IMR-90 (cell line): ENCODE measurements around the gene B9D1. TPM values are rescaled to one million over a fixed set of nuclear protein-coding genes. Genes with fewer than 3 reads are reported as not detected.

ENCODE experiments used
- ATAC-seq: fragments of 200-7000 bp; cut with Tn5 transposase; 2 replicates; pipeline ENCODE4 v1.9.1; 2020; ENCODE audit warnings: low read depth, mild to moderate bottlenecking, moderate library complexity
- BruUV-seq: library from RNA; stranded (reverse); fragments of 400-500 nt; replicated peaks from 2 replicates; lab custom pipeline; 2021; lab: Mats Ljungman, UMichigan
- CTCF ChIA-PET: fragments of 300-600 bp; formaldehyde crosslinking; extraction: SDS; loops from one replicate; lab custom pipeline; 2021; ENCODE audit warnings: antibody characterized with exemption; lab: Yijun Ruan, JAX
- POLR2A ChIA-PET: fragments of 300-600 bp; sonication (Branson Sonifier 250); formaldehyde crosslinking; loops from one replicate; lab custom pipeline; 2022; ENCODE audit warnings: antibody characterized with exemption; ENCODE audit not compliant: unreplicated experiment; lab: Charles Lee
- DNase-seq: peaks from one replicate; pipeline ENCODE4 v3.0.0; 2013
- H2AFZ ChIP-seq: replicated peaks from 2 replicates; pipeline ENCODE3; 2013; ENCODE audit warnings: low read length, mild to moderate bottlenecking; ENCODE audit not compliant: poor library complexity
- H2AK5ac ChIP-seq: 2 replicates; pipeline ENCODE4 v1.6.1; 2013; ENCODE audit warnings: low read depth, low read length, inconsistent platforms
- H2AK9ac ChIP-seq: replicated peaks from 2 replicates; pipeline ENCODE3; 2013; ENCODE audit warnings: mild to moderate bottlenecking, low read depth, low read length, moderate library complexity; ENCODE audit not compliant: poor library complexity
- H2BK120ac ChIP-seq: 2 replicates; pipeline ENCODE4 v1.6.1; 2013; ENCODE audit warnings: low read depth, low read length, inconsistent platforms
- H2BK15ac ChIP-seq: 3 replicates; pipeline ENCODE4 v1.6.1; 2013; ENCODE audit warnings: low read depth, low read length, inconsistent platforms
- H2BK20ac ChIP-seq: 2 replicates; pipeline ENCODE4 v1.6.1; 2013; ENCODE audit warnings: low read depth, mild to moderate bottlenecking, inconsistent platforms, low read length, moderate library complexity
- H2BK5ac ChIP-seq: 2 replicates; pipeline ENCODE4 v1.6.1; 2013; ENCODE audit warnings: mild to moderate bottlenecking, low read depth, low read length, inconsistent platforms; ENCODE audit not compliant: poor library complexity, severe bottlenecking
- H3K14ac ChIP-seq: replicated peaks from 2 replicates; pipeline ENCODE4 v1.6.1; 2013; ENCODE audit warnings: low read depth, low read length, inconsistent platforms
- H3K18ac ChIP-seq: 2 replicates; pipeline ENCODE4 v1.6.1; 2013; ENCODE audit warnings: low read depth, low read length, control low read depth
- H3K23ac ChIP-seq: 2 replicates; pipeline ENCODE4 v1.6.1; 2013; ENCODE audit warnings: low read depth, low read length, inconsistent platforms
- H3K27ac ChIP-seq: 2 replicates; pipeline ENCODE4 v1.5.1; 2013; ENCODE audit warnings: mild to moderate bottlenecking, control low read depth, low read length; ENCODE audit not compliant: insufficient read depth
- H3K27me3 ChIP-seq: 2 replicates; pipeline ENCODE4 v1.6.1; 2013; ENCODE audit warnings: low read length; ENCODE audit not compliant: control insufficient read depth, insufficient read depth
- H3K36me3 ChIP-seq: 2 replicates; pipeline ENCODE4 v1.6.1; 2013; ENCODE audit warnings: low read length, mixed read lengths; ENCODE audit not compliant: control insufficient read depth, insufficient read depth
- H3K4ac ChIP-seq: 2 replicates; pipeline ENCODE4 v1.6.1; 2013; ENCODE audit warnings: low read depth, low read length, inconsistent platforms
- H3K4me1 ChIP-seq: 2 replicates; pipeline ENCODE4 v1.6.1; 2013; ENCODE audit warnings: low read length, mixed read lengths; ENCODE audit not compliant: control insufficient read depth, insufficient read depth
- H3K4me2 ChIP-seq: 2 replicates; pipeline ENCODE4 v1.6.1; 2013; ENCODE audit warnings: low read depth, mild to moderate bottlenecking, control low read depth, low read length, moderate library complexity
- H3K4me3 ChIP-seq: 2 replicates; pipeline ENCODE4 v1.5.1; 2013; ENCODE audit warnings: low read depth, mild to moderate bottlenecking, control low read depth, low read length, moderate library complexity; ENCODE audit not compliant: insufficient read depth
- H3K56ac ChIP-seq: 2 replicates; pipeline ENCODE4 v1.6.1; 2013; ENCODE audit warnings: low read length, inconsistent platforms; ENCODE audit not compliant: insufficient read depth; ENCODE audit errors: extremely low read depth
- H3K79me1 ChIP-seq, 2 experiments: 2 replicates each; pipeline ENCODE4 v1.6.1; 2013; ENCODE audit warnings: low read length in 2 of 2, inconsistent platforms in 1 of 2, low read depth in 1 of 2
- H3K9ac ChIP-seq: 2 replicates; pipeline ENCODE4 v1.6.1; 2013; ENCODE audit warnings: low read depth, low read length, control low read depth
- H3K9me1 ChIP-seq: 2 replicates; pipeline ENCODE4 v1.6.1; 2013; ENCODE audit warnings: low read length, inconsistent platforms; ENCODE audit not compliant: insufficient read depth
- H3K9me3 ChIP-seq: 2 replicates; pipeline ENCODE4 v1.6.1; 2013; ENCODE audit warnings: low read length; ENCODE audit not compliant: control insufficient read depth, insufficient read depth
- H4K20me1 ChIP-seq: 2 replicates; pipeline ENCODE4 v1.6.1; 2013; ENCODE audit warnings: low read length, inconsistent platforms; ENCODE audit not compliant: insufficient read depth
- H4K5ac ChIP-seq: 2 replicates; pipeline ENCODE4 v1.6.1; 2013; ENCODE audit warnings: mild to moderate bottlenecking, low read depth, low read length, control low read depth
- H4K8ac ChIP-seq, 2 experiments: 2 replicates each; pipeline ENCODE4 v1.6.1; 2013; ENCODE audit warnings: low read depth in 2 of 2, low read length in 2 of 2, control low read depth in 1 of 2, inconsistent platforms in 1 of 2
- H4K91ac ChIP-seq: 2 replicates; pipeline ENCODE4 v1.6.1; 2013; ENCODE audit warnings: low read depth, low read length, inconsistent platforms; ENCODE audit not compliant: insufficient read depth
- BHLHE40 ChIP-seq: fragments of 150-350 bp; IDR thresholded peaks from 2 replicates; pipeline ENCODE4 v1.6.1; 2016; ENCODE audit warnings: mild to moderate bottlenecking, low read depth, low read length
- CEBPB ChIP-seq: IDR thresholded peaks from 2 replicates; pipeline ENCODE4 v1.6.1; 2012; ENCODE audit warnings: low read depth, low read length, improper control_type of control experiment
- CHD1 ChIP-seq: IDR thresholded peaks from 2 replicates; pipeline ENCODE4 v1.6.1; 2012; ENCODE audit warnings: low read depth, low read length, improper control_type of control experiment
- ELK1 ChIP-seq: fragments of 150-350 bp; IDR thresholded peaks from 2 replicates; pipeline ENCODE4 v1.6.1; 2016; ENCODE audit warnings: low read depth, mild to moderate bottlenecking, low read length, moderate library complexity, borderline replicate concordance
- FOS ChIP-seq: fragments of 150-350 bp; IDR thresholded peaks from 2 replicates; pipeline ENCODE4 v1.6.1; 2016; ENCODE audit warnings: low read depth, low read length
- MAFK ChIP-seq: IDR thresholded peaks from 2 replicates; pipeline ENCODE4 v1.6.1; 2012; ENCODE audit warnings: low read depth, low read length, improper control_type of control experiment
- MAZ ChIP-seq: IDR thresholded peaks from 2 replicates; pipeline ENCODE4 v1.6.1; 2012; ENCODE audit warnings: low read depth, mild to moderate bottlenecking, low read length, improper control_type of control experiment, moderate library complexity, borderline replicate concordance
- MXI1 ChIP-seq: IDR thresholded peaks from 2 replicates; pipeline ENCODE4 v1.6.1; 2012; ENCODE audit warnings: low read depth, mild to moderate bottlenecking, low read length, moderate library complexity, borderline replicate concordance
- NFE2L2 ChIP-seq: fragments of 150-350 bp; IDR thresholded peaks from 2 replicates; pipeline ENCODE4 v1.6.1; 2016; ENCODE audit warnings: low read depth, mild to moderate bottlenecking, low read length
- POLR2A ChIP-seq: IDR thresholded peaks from 2 replicates; pipeline ENCODE4 v1.6.1; 2012; ENCODE audit warnings: mild to moderate bottlenecking, low read depth, low read length
- RAD21 ChIP-seq: IDR thresholded peaks from 2 replicates; pipeline ENCODE4 v1.6.1; 2012; ENCODE audit warnings: low read length, improper control_type of control experiment
- RCOR1 ChIP-seq: IDR thresholded peaks from 2 replicates; pipeline ENCODE4 v1.6.1; 2012; ENCODE audit warnings: mild to moderate bottlenecking, low read length, improper control_type of control experiment; ENCODE audit not compliant: insufficient replicate concordance
- RFX5 ChIP-seq: IDR thresholded peaks from 2 replicates; pipeline ENCODE4 v1.8.0; 2012; ENCODE audit warnings: low read depth, mild to moderate bottlenecking, low read length, moderate library complexity
- SMC3 ChIP-seq: fragments of 150-350 bp; IDR thresholded peaks from 2 replicates; pipeline ENCODE4 v1.6.1; 2016; ENCODE audit warnings: low read depth, mild to moderate bottlenecking, antibody characterized with exemption, low read length, moderate library complexity
- USF2 ChIP-seq: fragments of 150-350 bp; IDR thresholded peaks from 2 replicates; pipeline ENCODE4 v1.6.1; 2017; ENCODE audit warnings: mild to moderate bottlenecking, antibody characterized with exemption, low read length, low read depth
- WGBS, 2 experiments: methylation state at CpG; one replicate each; pipeline versions ENCODE4 v1.1.5 to v1.1.7; 2013; ENCODE audit warnings: missing lambda C conversion rate in 2 of 2; ENCODE audit not compliant: insufficient read length in 1 of 2; ENCODE audit errors: extremely low coverage in 2 of 2; 5-methylcytosine and 5-hydroxymethylcytosine counted together
- dilution Hi-C: fragments of 300-500 bp; cut with HindIII; formaldehyde crosslinking; loops from one replicate; pipeline ENCODE4 v1.14.3; 2018; ENCODE audit warnings: low sequenced_read_pairs; ENCODE audit not compliant: unreplicated experiment
- in situ Hi-C: fragments of 300-500 bp; cut with MboI; formaldehyde crosslinking; loops from 3 replicates; pipeline ENCODE4 v1.14.3; 2019; ENCODE audit warnings: low sequenced_read_pairs, inconsistent platforms, mixed read lengths
- intact Hi-C: fragments of 100-400 bp; cut with micrococcal nuclease; formaldehyde crosslinking; loops from 2 replicates; pipeline ENCODE4 v1.10.0; 2022
- polyA plus RNA-seq, 3 experiments: library from polyadenylated mRNA; depleted of rRNA; stranded (reverse); fragments of >200 nt; gene quantifications; 2 replicates each; pipeline ENCODE4 v1.2.3, GENCODE V29; 2012; ENCODE audit warnings: low replicate concordance in 1 of 3
- total RNA-seq: library from RNA; depleted of rRNA; stranded (reverse); fragments of >200 nt; gene quantifications from 2 replicates; pipeline ENCODE4 v1.2.3, GENCODE V29; 2012
- TF ChIP-seq, protein P1 (sequence below): conservative IDR thresholded peaks from 2 replicates; pipeline ENCODE4 v1.5.1; 2012; ENCODE audit warnings: mild to moderate bottlenecking, low read depth, low read length, improper control_type of control experiment

Gene B9D1
- total and polyA plus RNA-seq, 2 of the 4 experiments (the other 2 are of a cell fraction), result 42.5 to 43.8 TPM

GRCh38 chr17:19409066-19409465 lies 46.5 kb upstream of the B9D1 start:
- H3K56ac ChIP-seq, result no peak overlapping the region
- no peak overlapping the region for H2BK5ac ChIP-seq
- no peak overlapping the region for H3K23ac ChIP-seq
- dilution Hi-C loops, result no loop called here
- H2AK5ac ChIP-seq, result 0 out of 2 replicates have a peak overlapping the region, but pooled peaks have one; percentile 0
- peak overlapping the region; percentile 46; the same call in 1 of the 2 replicates for H4K91ac ChIP-seq
- H3K79me1 ChIP-seq, result no peaks in the 10 kb centered on the region
- no peak overlapping the region for H2BK15ac ChIP-seq
- H2AK9ac ChIP-seq, result peak overlapping the region; percentile 33
- no peaks in the 10 kb centered on the region for H3K27me3 ChIP-seq
- no peak overlapping the region for H3K27ac ChIP-seq
- H3K9ac ChIP-seq, result no peak overlapping the region
- peak overlapping the region; percentile 78; the same call in 1 of the 2 replicates for H2BK20ac ChIP-seq
- TF ChIP-seq MAZ (no peak), RCOR1 (no peak), RFX5 (no peak), SMC3 (no peak), NFE2L2 (no peak), RAD21 (no peak), MAFK (no peak), CHD1 (no peak), FOS (no peak), ELK1 (no peak), CEBPB (no peak), BHLHE40 (no peak), USF2 (no peak), MXI1 (no peak), POLR2A (no peak)
- TF ChIP-seq, protein P1, sequence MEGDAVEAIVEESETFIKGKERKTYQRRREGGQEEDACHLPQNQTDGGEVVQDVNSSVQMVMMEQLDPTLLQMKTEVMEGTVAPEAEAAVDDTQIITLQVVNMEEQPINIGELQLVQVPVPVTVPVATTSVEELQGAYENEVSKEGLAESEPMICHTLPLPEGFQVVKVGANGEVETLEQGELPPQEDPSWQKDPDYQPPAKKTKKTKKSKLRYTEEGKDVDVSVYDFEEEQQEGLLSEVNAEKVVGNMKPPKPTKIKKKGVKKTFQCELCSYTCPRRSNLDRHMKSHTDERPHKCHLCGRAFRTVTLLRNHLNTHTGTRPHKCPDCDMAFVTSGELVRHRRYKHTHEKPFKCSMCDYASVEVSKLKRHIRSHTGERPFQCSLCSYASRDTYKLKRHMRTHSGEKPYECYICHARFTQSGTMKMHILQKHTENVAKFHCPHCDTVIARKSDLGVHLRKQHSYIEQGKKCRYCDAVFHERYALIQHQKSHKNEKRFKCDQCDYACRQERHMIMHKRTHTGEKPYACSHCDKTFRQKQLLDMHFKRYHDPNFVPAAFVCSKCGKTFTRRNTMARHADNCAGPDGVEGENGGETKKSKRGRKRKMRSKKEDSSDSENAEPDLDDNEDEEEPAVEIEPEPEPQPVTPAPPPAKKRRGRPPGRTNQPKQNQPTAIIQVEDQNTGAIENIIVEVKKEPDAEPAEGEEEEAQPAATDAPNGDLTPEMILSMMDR, result no peak
- no peak overlapping the region for H4K5ac ChIP-seq
- WGBS, 2 experiments, result 100% methylated on average over 1 of the region's 3 CpGs; no CpG with 5 or more reads in 1 of the 2 experiments
- no peaks in the 10 kb centered on the region for H3K9me3 ChIP-seq
- POLR2A ChIA-PET, result interaction anchor here (0.5 kb wide), 1 partner anchor 44 kb away, joined by 3 read pairs; no protein-coding TSS in a partner anchor
- H3K4me2 ChIP-seq, result no peak overlapping the region
- no TSS peak for BruUV-seq
- no peak overlapping the region for H3K4me3 ChIP-seq
- DNase-seq (no peak), ATAC-seq (no peak)
- H3K18ac ChIP-seq, result no peak overlapping the region
- peaks cover 11% of the 10 kb centered on the region; the same call in 1 of the 2 replicates for H3K4me1 ChIP-seq
- CTCF ChIA-PET, result interaction anchor here (0.7 to 2.5 kb wide), 2 partner anchors 9 to 46 kb away, joined by 3 to 12 read pairs; partner anchors contain the start of gene B9D1
- intact Hi-C loops, result no loop called here
- no peak overlapping the region for H3K14ac ChIP-seq
- no peak overlapping the region for H2AFZ ChIP-seq
- peak overlapping the region in 1 of 2 experiments; percentile 61; a peak in 2 of 4 replicates for H4K8ac ChIP-seq
- in situ Hi-C loops, result no loop called here
- peaks cover 11% of the 10 kb centered on the region for H3K9me1 ChIP-seq
- H2BK120ac ChIP-seq, result peak overlapping the region; percentile 50; the same call in 1 of the 2 replicates
- H4K20me1 ChIP-seq, result no peaks in the 10 kb centered on the region
- H3K36me3 ChIP-seq, result no peaks in the 10 kb centered on the region
- H3K4ac ChIP-seq, result 0 out of 2 replicates have a peak overlapping the region, but pooled peaks have one; percentile 1
